Common myeloid progenitor, CD34-positive (primary cell): ENCODE measurements around the gene HACE1.

Experiments used
- CTCF ChIA-PET: fragments of 350-600 bp; sonication (Branson Sonifier 250); formaldehyde crosslinking; loops from one replicate; lab custom pipeline; 2021; ENCODE audit warnings: antibody characterized with exemption; lab: Charles Lee
- POLR2A ChIA-PET: fragments of 350-600 bp; sonication (Branson Sonifier 250); formaldehyde crosslinking; loops from one replicate; lab custom pipeline; 2021; ENCODE audit warnings: antibody characterized with exemption; lab: Charles Lee
- DNase-seq, 3 donors: peaks; one replicate each; pipeline versions ENCODE4 v3.0.0 to v3.0.0-alpha.2; 2013
- H3K27ac ChIP-seq, 2 experiments: 1 replicate in 1 of 2; 2 replicates in 1 of 2; pipeline ENCODE4 v1.7.0; 2013; ENCODE audit warnings: inconsistent platforms in 2 of 2, low read length in 2 of 2, mild to moderate bottlenecking in 2 of 2, low read depth in 1 of 2, moderate library complexity in 1 of 2; ENCODE audit not compliant: severe bottlenecking in 2 of 2, insufficient read depth in 1 of 2, poor library complexity in 1 of 2
- H3K27me3 ChIP-seq, 5 experiments: replicated peaks in 2 of 5; 1 replicate in 3 of 5; 2 replicates in 2 of 5; pipeline versions ENCODE4 v1.6.1 to v1.7.0; 2013; ENCODE audit warnings: low read length in 4 of 5, mild to moderate bottlenecking in 2 of 5, moderate library complexity in 2 of 5, inconsistent platforms in 1 of 5; ENCODE audit not compliant: insufficient read depth in 5 of 5, control insufficient read depth in 4 of 5
- H3K36me3 ChIP-seq, 4 experiments: 1 replicate in 2 of 4; 2 replicates in 2 of 4; pipeline versions ENCODE4 v1.6.1 to v1.7.0; 2013; ENCODE audit warnings: low read length in 3 of 4, control low read depth in 1 of 4, mild to moderate bottlenecking in 1 of 4; ENCODE audit not compliant: control insufficient read depth in 4 of 4, insufficient read depth in 4 of 4
- H3K4me1 ChIP-seq, 4 experiments: 1 replicate in 3 of 4; 2 replicates in 1 of 4; pipeline versions ENCODE4 v1.6.1 to v1.7.1; 2013; ENCODE audit warnings: low read length in 3 of 4, mild to moderate bottlenecking in 3 of 4, control low read depth in 1 of 4, inconsistent platforms in 1 of 4, moderate library complexity in 1 of 4; ENCODE audit not compliant: control insufficient read depth in 4 of 4, insufficient read depth in 4 of 4; ENCODE audit errors: control extremely low read depth in 1 of 4
- H3K4me3 ChIP-seq, 7 experiments: 1 replicate in 4 of 7; 2 replicates in 3 of 7; pipeline versions ENCODE4 v1.5.1 to v1.7.0; 2013; ENCODE audit warnings: mild to moderate bottlenecking in 7 of 7, low read length in 6 of 7, moderate library complexity in 6 of 7, inconsistent platforms in 2 of 7, low read depth in 2 of 7, control low read depth in 1 of 7; ENCODE audit not compliant: insufficient read depth in 4 of 7, control insufficient read depth in 1 of 7; ENCODE audit errors: extremely low read depth in 1 of 7
- H3K9me3 ChIP-seq, 5 experiments: 1 replicate in 4 of 5; 2 replicates in 1 of 5; pipeline versions ENCODE4 v1.6.1 to v1.7.1; 2013; ENCODE audit warnings: low read length in 4 of 5, mild to moderate bottlenecking in 2 of 5, inconsistent platforms in 1 of 5, low read depth in 1 of 5, moderate library complexity in 1 of 5; ENCODE audit not compliant: control insufficient read depth in 4 of 5, insufficient read depth in 2 of 5; ENCODE audit errors: control extremely low read depth in 1 of 5
- WGBS: methylation state at CpG from one replicate; pipeline ENCODE4 v1.1.5; 2013; ENCODE audit not compliant: insufficient coverage; 5-methylcytosine and 5-hydroxymethylcytosine counted together

Gene HACE1

GRCh38 chr6:104728448-104728847, 131.3 kb downstream of the HACE1 start:
- peaks cover 0 to 7% (median 3%) of the 10 kb centered on the region in 4 experiments for H3K36me3 ChIP-seq
- ChIA-PET CTCF (no interaction called here), POLR2A (no interaction called here)
- DNase-seq: no peak
- no peak overlapping the region for H3K4me3 ChIP-seq
- peaks cover 0 to 2% (median 0%) of the 10 kb centered on the region in 5 experiments for H3K9me3 ChIP-seq
- H3K4me1 ChIP-seq: peaks cover 0 to 2% (median 0%) of the 10 kb centered on the region in 4 experiments
- 49% methylated on average over 3 of the region's 4 CpGs for WGBS
- no peaks in the 10 kb centered on the region for H3K27me3 ChIP-seq
- no peak overlapping the region for H3K27ac ChIP-seq

- Histone ChIP-seq H3K36me3 (peaks cover 0 to 3% (median 0%) of the 10 kb centered on the region in 4 experiments), H3K27me3 (no peaks in the 10 kb centered on the region), H3K4me3 (no peak overlapping the region), H3K27ac (no peak overlapping the region), H3K4me1 (peaks cover 0 to 4% (median 0%) of the 10 kb centered on the region in 4 experiments), H3K9me3 (no peaks in the 10 kb centered on the region)
- POLR2A ChIA-PET: no interaction called here
- no CpG with 5 or more reads among the region's 1 CpG for WGBS
- CTCF ChIA-PET: no interaction called here
- no peak for DNase-seq
These were observed 141.0 kb downstream of the HACE1 start for GRCh38 chr6:104718672-104719071.

- Histone ChIP-seq H3K4me1 (peaks cover 0 to 4% (median 1%) of the 10 kb centered on the region in 4 experiments), H3K27ac (no peak overlapping the region), H3K36me3 (peaks cover 0 to 3% (median 0%) of the 10 kb centered on the region in 4 experiments), H3K4me3 (no peak overlapping the region), H3K9me3 (no peaks in the 10 kb centered on the region), H3K27me3 (no peaks in the 10 kb centered on the region)
- POLR2A ChIA-PET: no interaction called here
- CTCF ChIA-PET: no interaction called here
- WGBS: no CpG with 5 or more reads among the region's 4 CpGs
- no peak for DNase-seq
These were observed 142.9 kb downstream of the HACE1 start for GRCh38 chr6:104716858-104717257.

GRCh38 chr6:104714796-104715195, 144.9 kb downstream of the HACE1 start:
- DNase-seq: no peak
- 78% methylated on average over 3 of the region's 3 CpGs for WGBS
- Histone ChIP-seq H3K9me3 (no peaks in the 10 kb centered on the region), H3K4me1 (peaks cover 0 to 4% (median 1%) of the 10 kb centered on the region in 4 experiments), H3K27ac (no peak overlapping the region), H3K36me3 (peaks cover 0 to 3% (median 0%) of the 10 kb centered on the region in 4 experiments), H3K4me3 (no peak overlapping the region), H3K27me3 (no peaks in the 10 kb centered on the region)
- CTCF ChIA-PET: no interaction called here
- POLR2A ChIA-PET: no interaction called here

- CTCF ChIA-PET: no interaction called here
- Histone ChIP-seq H3K9me3 (peaks cover 0 to 4% (median 0%) of the 10 kb centered on the region in 5 experiments), H3K27me3 (no peaks in the 10 kb centered on the region), H3K36me3 (peaks cover 0 to 4% (median 1%) of the 10 kb centered on the region in 4 experiments), H3K4me1 (peaks cover 0 to 4% (median 1%) of the 10 kb centered on the region in 4 experiments), H3K27ac (no peak overlapping the region), H3K4me3 (no peak overlapping the region)
- no peak for DNase-seq
- no CpG with 5 or more reads among the region's 2 CpGs for WGBS
- POLR2A ChIA-PET: no interaction called here
These were observed 145.7 kb downstream of the HACE1 start for GRCh38 chr6:104713982-104714381.

- POLR2A ChIA-PET: no interaction called here
- CTCF ChIA-PET: no interaction called here
- Histone ChIP-seq H3K36me3 (peaks cover 0 to 4% (median 1%) of the 10 kb centered on the region in 4 experiments), H3K9me3 (peaks cover 0 to 7% (median 1%) of the 10 kb centered on the region in 5 experiments), H3K27me3 (no peaks in the 10 kb centered on the region), H3K4me3 (no peak overlapping the region), H3K27ac (no peak overlapping the region), H3K4me1 (peaks cover 2 to 15% (median 6%) of the 10 kb centered on the region in 4 experiments)
- no peak for DNase-seq
- 100% methylated on average over 2 of the region's 4 CpGs for WGBS
These were observed 148.3 kb downstream of the HACE1 start for GRCh38 chr6:104711371-104711770.

- peaks cover 0 to 7% (median 1%) of the 10 kb centered on the region in 5 experiments for H3K9me3 ChIP-seq
- 100% methylated on average over 2 of the region's 4 CpGs for WGBS
- H3K27me3 ChIP-seq: no peaks in the 10 kb centered on the region
- no peak for DNase-seq
- peaks cover 8 to 21% (median 12%) of the 10 kb centered on the region in 4 experiments for H3K4me1 ChIP-seq
- peaks cover 0 to 4% (median 1%) of the 10 kb centered on the region in 4 experiments for H3K36me3 ChIP-seq
- ChIA-PET CTCF (interaction anchor here (1.0 kb wide), 1 partner anchor 26 kb away, joined by 3 read pairs; no protein-coding TSS in a partner anchor), POLR2A (no interaction called here)
- no peak overlapping the region for H3K4me3 ChIP-seq
- H3K27ac ChIP-seq: no peak overlapping the region
These were observed 149.0 kb downstream of the HACE1 start for GRCh38 chr6:104710543-104711335.
